Measurements from ENCODE around the gene MAPRE2.

DNA sequence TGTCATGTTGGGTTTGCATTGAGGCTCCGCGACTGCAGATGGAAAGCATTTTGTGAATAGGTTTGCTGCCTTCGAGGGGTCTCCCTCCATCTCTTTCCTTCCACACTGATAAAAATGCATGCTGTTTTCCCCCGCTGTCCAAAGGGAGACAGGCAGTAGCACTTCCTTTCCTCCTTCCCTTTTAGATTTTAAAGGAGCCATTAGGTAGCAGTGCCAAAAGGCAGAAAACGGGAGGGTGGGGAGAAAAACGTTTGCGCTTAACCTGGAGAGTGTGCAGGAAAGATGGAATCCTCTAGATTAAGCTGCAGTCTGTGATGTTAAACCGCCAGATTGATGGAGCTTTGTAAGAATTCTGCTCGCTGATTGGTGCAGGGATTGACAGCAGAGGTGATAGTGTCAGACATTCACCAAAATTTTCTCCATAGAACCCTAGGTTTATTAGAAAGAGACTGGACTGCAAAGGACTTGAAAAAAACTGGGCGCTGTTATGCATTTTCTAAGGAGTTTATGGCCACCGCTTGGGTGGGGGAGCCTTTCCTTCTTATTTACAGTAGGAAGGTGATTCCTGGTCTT is 688 bp downstream of the MAPRE2 start:
- TF ChIP-seq CTCF (IDR thresholded peaks at IDR 0.05) (no peak), POLR2A (IDR thresholded peaks at IDR 0.05) (no peak)
